ENCODE results near the gene MEF2A. TPM values are rescaled to one million over a fixed set of nuclear protein-coding genes. Genes with fewer than 3 reads are reported as not detected.

MEF2A gene
- total RNA-seq, 1 experiment from 2014 or later = 19.6 TPM

DNA sequence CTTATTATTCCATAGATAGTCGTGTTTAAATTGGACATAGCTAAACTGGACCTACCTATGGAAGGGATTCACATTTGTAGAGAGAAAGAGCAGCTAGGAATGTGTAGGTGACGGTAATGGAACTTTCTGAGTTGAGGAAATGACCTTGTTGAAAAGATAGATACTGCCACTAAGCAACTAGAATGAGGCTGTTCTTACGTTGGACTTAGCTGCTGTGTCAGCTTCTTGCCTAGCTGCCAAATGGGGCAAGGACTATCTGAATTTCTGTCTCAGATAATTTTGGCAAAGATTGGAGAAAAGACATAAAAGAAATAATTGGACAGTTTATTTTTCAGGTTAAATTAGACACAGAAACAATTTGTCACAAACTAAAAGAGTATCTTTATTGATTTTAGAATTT, 68.8 kb downstream of the MEF2A start:
- ChIA-PET POLR2A (no interaction called here), CTCF (no interaction called here)
- H3K27me3 Mint-ChIP-seq (ENCODE audit: insufficient read depth, unreplicated experiment) = no peaks in the 10 kb centered on the region
- Histone ChIP-seq H3K4me1 (no peaks in the 10 kb centered on the region), H3K4me3 (ENCODE audit: low read depth, low read length) (no peak overlapping the region), H3K27me3 (replicated peaks; ENCODE audit: control insufficient read depth, insufficient read depth, low read length) (no peaks in the 10 kb centered on the region), H3K9me3 (no peaks in the 10 kb centered on the region), H3K36me3 (ENCODE audit: control insufficient read depth, insufficient read depth, low read length) (no peaks in the 10 kb centered on the region)
- TF ChIP-seq CTCF (IDR thresholded peaks at IDR 0.05; ENCODE audit: insufficient read depth in 1 of 2, low read depth in 1 of 2, low read length in 1 of 2, severe bottlenecking in 1 of 2, unreplicated experiment in 1 of 2) = no peak
- no peak overlapping the region for H3K4me3 Mint-ChIP-seq (ENCODE audit: unreplicated experiment)
- no TSS peak for BruUV-seq (replicated peaks)
- H3K36me3 Mint-ChIP-seq (ENCODE audit: insufficient read depth, unreplicated experiment) = no peaks in the 10 kb centered on the region
- H3K4me1 Mint-ChIP-seq (ENCODE audit: low read depth, unreplicated experiment) = no peaks in the 10 kb centered on the region
- no peak overlapping the region for H3K27ac Mint-ChIP-seq (ENCODE audit: unreplicated experiment)
- no peak for DNase-seq
- intact Hi-C loops (cut with micrococcal nuclease; ENCODE audit: unreplicated experiment) = no loop called here
- no peaks in the 10 kb centered on the region for H3K9me3 Mint-ChIP-seq (ENCODE audit: unreplicated experiment)

DNA sequence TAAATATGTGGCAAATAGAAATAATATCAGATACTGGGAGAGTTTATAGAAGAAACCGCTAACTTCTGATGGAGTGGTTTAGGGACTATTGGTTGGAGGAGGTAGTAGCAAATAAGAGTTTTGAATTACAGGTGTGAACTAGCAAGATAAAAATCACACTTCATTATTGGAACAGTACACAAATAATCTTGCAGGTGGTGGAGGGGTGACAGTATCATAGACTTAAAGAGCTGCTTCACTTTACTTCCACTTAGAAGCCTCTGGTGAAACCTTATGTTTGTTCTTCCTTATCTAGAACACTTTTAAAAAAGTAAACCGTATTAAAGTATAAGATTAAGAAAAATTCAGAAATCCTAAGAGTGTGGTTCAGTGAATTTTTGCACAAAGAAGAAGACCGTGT, 69.4 kb downstream of the MEF2A start:
- Mint-ChIP-seq H3K27ac (ENCODE audit: unreplicated experiment) (no peak overlapping the region), H3K4me1 (ENCODE audit: low read depth, unreplicated experiment) (no peaks in the 10 kb centered on the region), H3K27me3 (ENCODE audit: insufficient read depth, unreplicated experiment) (no peaks in the 10 kb centered on the region), H3K9me3 (ENCODE audit: unreplicated experiment) (no peaks in the 10 kb centered on the region), H3K4me3 (ENCODE audit: unreplicated experiment) (no peak overlapping the region), H3K36me3 (ENCODE audit: insufficient read depth, unreplicated experiment) (no peaks in the 10 kb centered on the region)
- no TSS peak for BruUV-seq (replicated peaks)
- Histone ChIP-seq H3K9me3 (no peaks in the 10 kb centered on the region), H3K27me3 (replicated peaks; ENCODE audit: control insufficient read depth, insufficient read depth, low read length) (no peaks in the 10 kb centered on the region), H3K4me3 (ENCODE audit: low read depth, low read length) (no peak overlapping the region), H3K36me3 (ENCODE audit: control insufficient read depth, insufficient read depth, low read length) (no peaks in the 10 kb centered on the region), H3K4me1 (no peaks in the 10 kb centered on the region)
- no peak for TF ChIP-seq CTCF (IDR thresholded peaks at IDR 0.05; ENCODE audit: insufficient read depth in 1 of 2, low read depth in 1 of 2, low read length in 1 of 2, severe bottlenecking in 1 of 2, unreplicated experiment in 1 of 2)
- ChIA-PET CTCF (no interaction called here), POLR2A (no interaction called here)
- no peak for DNase-seq
- intact Hi-C loops (cut with micrococcal nuclease; ENCODE audit: unreplicated experiment) = no loop called here

GRCh38 chr15:99635794-99636193, 70.0 kb downstream of the MEF2A start:
- DNase-seq = no peak
- intact Hi-C loops (cut with micrococcal nuclease; ENCODE audit: unreplicated experiment) = no loop called here
- ChIA-PET CTCF (no interaction called here), POLR2A (no interaction called here)
- Mint-ChIP-seq H3K27ac (ENCODE audit: unreplicated experiment) (no peak overlapping the region), H3K27me3 (ENCODE audit: insufficient read depth, unreplicated experiment) (no peaks in the 10 kb centered on the region), H3K9me3 (ENCODE audit: unreplicated experiment) (no peaks in the 10 kb centered on the region), H3K4me1 (ENCODE audit: low read depth, unreplicated experiment) (no peaks in the 10 kb centered on the region), H3K36me3 (ENCODE audit: insufficient read depth, unreplicated experiment) (no peaks in the 10 kb centered on the region), H3K4me3 (ENCODE audit: unreplicated experiment) (no peak overlapping the region)
- H3K27me3 ChIP-seq (replicated peaks; ENCODE audit: control insufficient read depth, insufficient read depth, low read length) = no peaks in the 10 kb centered on the region
- no peak overlapping the region for H3K4me3 ChIP-seq (ENCODE audit: low read depth, low read length)
- H3K9me3 ChIP-seq = no peaks in the 10 kb centered on the region
- H3K4me1 ChIP-seq = no peaks in the 10 kb centered on the region
- no TSS peak for BruUV-seq (replicated peaks)
- TF ChIP-seq CTCF (IDR thresholded peaks at IDR 0.05; ENCODE audit: insufficient read depth in 1 of 2, low read depth in 1 of 2, low read length in 1 of 2, severe bottlenecking in 1 of 2, unreplicated experiment in 1 of 2) = no peak
- no peaks in the 10 kb centered on the region for H3K36me3 ChIP-seq (ENCODE audit: control insufficient read depth, insufficient read depth, low read length)

Data from Caco-2 (cell line).